ENCODE measurements around the gene ZDHHC3.

ZDHHC3 gene

GRCh38 chr3:44887101-44887500 is 88.9 kb downstream of the ZDHHC3 start:
- no peak overlapping the region for H3K4me3 ChIP-seq (ENCODE audit: low read depth, low read length)
- peak; percentile 16 for DNase-seq (ENCODE audit: low read depth)
- TF ChIP-seq CTCF (conservative IDR thresholded peaks at IDR 0.05; ENCODE audit: low read depth, low read length) = no peak

- DNase-seq (ENCODE audit: low read depth) = peak; percentile 40
- H3K4me3 ChIP-seq (ENCODE audit: low read depth, low read length) = no peak overlapping the region
- TF ChIP-seq CTCF (conservative IDR thresholded peaks at IDR 0.05; ENCODE audit: low read depth, low read length) = no peak
These were observed 89.4 kb downstream of the ZDHHC3 start for GRCh38 chr3:44886561-44886960.

DNA sequence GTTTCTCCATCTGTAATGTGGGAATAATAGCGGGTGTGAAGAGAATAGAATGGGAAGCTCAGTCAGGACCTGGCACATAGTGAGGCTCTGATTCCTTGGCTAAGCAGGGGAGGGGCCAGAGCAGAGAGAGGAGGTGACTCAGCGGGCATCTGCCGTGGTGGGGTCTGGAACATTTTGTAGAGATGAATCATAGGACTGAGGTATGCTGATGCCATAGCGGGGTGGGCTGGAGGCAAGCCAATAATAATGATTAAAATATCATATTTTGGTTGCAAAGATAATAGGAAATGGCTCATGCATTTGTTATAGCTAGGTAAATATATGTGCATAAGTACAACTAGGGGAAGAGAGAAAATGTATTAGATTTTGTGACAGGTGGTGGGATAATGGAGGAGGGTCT is 90.4 kb downstream of the ZDHHC3 start:
- no peak for TF ChIP-seq CTCF (conservative IDR thresholded peaks at IDR 0.05; ENCODE audit: low read depth, low read length)
- no peak overlapping the region for H3K4me3 ChIP-seq (ENCODE audit: low read depth, low read length)
- peak; percentile 97 for DNase-seq (ENCODE audit: low read depth)

- no peak overlapping the region for H3K4me3 ChIP-seq (ENCODE audit: low read depth, low read length)
- TF ChIP-seq CTCF (conservative IDR thresholded peaks at IDR 0.05; ENCODE audit: low read depth, low read length) = no peak
- DNase-seq (ENCODE audit: low read depth) = peak; percentile 97
These were observed 92.0 kb downstream of the ZDHHC3 start for GRCh38 chr3:44883999-44884431.

DNA sequence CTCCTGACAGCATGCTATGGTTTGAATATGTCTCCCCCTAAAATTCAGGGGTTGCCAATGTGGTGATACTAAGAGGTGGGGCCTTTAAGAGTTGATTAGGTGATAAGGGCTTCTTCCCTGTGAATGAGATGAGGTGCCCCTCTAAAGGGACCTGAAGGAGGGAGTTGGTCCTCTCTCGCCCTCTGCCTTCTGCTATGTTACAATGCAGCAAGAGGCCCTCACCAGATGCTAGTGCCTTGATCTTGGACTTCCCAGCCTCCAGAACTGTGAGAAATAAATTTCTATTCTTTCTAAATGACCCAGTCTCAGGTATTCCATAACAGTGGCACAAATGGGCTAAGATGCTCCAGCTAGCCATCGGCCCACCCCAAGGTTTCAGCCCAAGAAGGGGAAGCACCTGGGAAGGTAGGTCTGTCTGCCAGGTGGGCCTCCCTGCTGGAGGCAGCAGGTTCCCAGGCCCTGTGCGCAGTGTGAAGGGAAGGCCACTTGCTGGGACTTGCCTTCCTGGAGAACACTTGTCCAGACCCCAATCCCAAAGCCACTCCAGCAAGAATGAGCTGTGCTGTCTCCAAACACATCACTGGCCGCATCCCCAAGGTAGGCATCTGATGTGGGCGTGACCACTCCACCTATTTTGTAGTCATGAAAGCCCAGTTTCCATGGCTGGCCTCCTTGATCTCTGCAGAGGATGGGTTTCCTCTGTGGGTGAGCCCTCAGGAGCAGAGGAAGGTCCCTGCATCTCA is 92.6 kb downstream of the ZDHHC3 start:
- H3K4me3 ChIP-seq (ENCODE audit: low read depth, low read length) = no peak overlapping the region
- TF ChIP-seq CTCF (conservative IDR thresholded peaks at IDR 0.05; ENCODE audit: low read depth, low read length) = peak; percentile 34
- DNase-seq (ENCODE audit: low read depth) = peak; percentile 29

GRCh38 chr3:44880284-44880683 is 95.7 kb downstream of the ZDHHC3 start:
- DNase-seq (ENCODE audit: low read depth) = peak; percentile 48
- no peak overlapping the region for H3K4me3 ChIP-seq (ENCODE audit: low read depth, low read length)
- TF ChIP-seq CTCF (conservative IDR thresholded peaks at IDR 0.05; ENCODE audit: low read depth, low read length) = peak; percentile 2

GRCh38 chr3:44877333-44877732 is 98.6 kb downstream of the ZDHHC3 start:
- DNase-seq (ENCODE audit: low read depth) = no peak
- no peak overlapping the region for H3K4me3 ChIP-seq (ENCODE audit: low read depth, low read length)
- TF ChIP-seq CTCF (conservative IDR thresholded peaks at IDR 0.05; ENCODE audit: low read depth, low read length) = no peak
